Measurements from ENCODE around the gene FAM120A. TPM values are rescaled to one million over a fixed set of nuclear protein-coding genes. Genes with fewer than 3 reads are reported as not detected.

Gene FAM120A
- total and polyA plus RNA-seq, 2 of the 13 experiments (the other 11 are each of a cell fraction or from before 2014, with no cell fraction given), result 41.3 to 44.4 TPM

DNA sequence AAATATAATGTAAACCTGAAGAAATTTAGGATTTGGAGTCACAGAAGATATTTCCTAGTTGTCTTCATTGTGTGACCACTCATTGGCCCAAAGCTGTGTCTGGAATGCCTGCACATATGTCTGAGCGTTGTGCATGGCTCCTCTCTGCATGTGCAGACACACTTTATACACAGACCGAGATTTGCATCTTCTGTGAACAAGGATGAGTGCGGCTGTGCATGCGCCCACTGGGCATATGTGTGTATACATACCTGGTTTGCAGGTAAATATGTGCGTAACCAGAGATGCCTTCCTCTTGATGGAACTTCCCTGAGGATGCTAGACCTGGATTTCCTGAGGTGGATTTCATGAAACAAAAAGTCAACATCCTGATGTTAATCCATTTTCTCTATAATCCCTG lies 144.0 kb downstream of the FAM120A start:
- Histone ChIP-seq H4K20me1 (ENCODE audit: insufficient read depth, low read length) (no peaks in the 10 kb centered on the region; the same call in 1 of the 2 replicates), H3K27me3 (ENCODE audit: control insufficient read depth in 1 of 2, insufficient read depth in 2 of 2, low read length in 2 of 2) (no peaks in the 10 kb centered on the region), H3K27ac (ENCODE audit: extremely low read length, insufficient read depth, low read length) (no peak overlapping the region), H3K9me3 (ENCODE audit: low read length) (no peaks in the 10 kb centered on the region), H2AFZ (ENCODE audit: low read length) (no peak overlapping the region), H3K79me2 (ENCODE audit: insufficient read depth, low read length) (peaks cover 21% of the 10 kb centered on the region), H3K4me1 (ENCODE audit: insufficient read depth, low read length) (peaks cover 37% of the 10 kb centered on the region), H3K4me3 (replicated peaks in 1 of 3; ENCODE audit: insufficient read depth in 1 of 3, low read depth in 2 of 3, low read length in 3 of 3) (no peak overlapping the region), H3K9ac (ENCODE audit: insufficient read depth, low read depth, low read length) (no peak overlapping the region), H3K36me3 (replicated peaks in 1 of 2; ENCODE audit: control insufficient read depth in 1 of 2, insufficient read depth in 2 of 2, low read length in 2 of 2) (no peaks in the 10 kb centered on the region), H3K4me2 (ENCODE audit: low read depth, low read length) (no peak overlapping the region)
- ChIA-PET POLR2A (no interaction called here), CTCF (ENCODE audit: low intra/inter-chr PET ratio, low total read pairs) (no interaction called here)
- intact Hi-C loops (cut with micrococcal nuclease; ENCODE audit: unreplicated experiment) (no loop called here), in situ Hi-C loops (cut with HindIII; ENCODE audit: extremely low pct_ligation_motif_present, low pct_unique_long_range_greater_than_20kb) (no loop called here)
- no peak for DNase-seq (ENCODE audit: low spot score)
- no peak for FAIRE-seq
- TF ChIP-seq, protein P1, sequence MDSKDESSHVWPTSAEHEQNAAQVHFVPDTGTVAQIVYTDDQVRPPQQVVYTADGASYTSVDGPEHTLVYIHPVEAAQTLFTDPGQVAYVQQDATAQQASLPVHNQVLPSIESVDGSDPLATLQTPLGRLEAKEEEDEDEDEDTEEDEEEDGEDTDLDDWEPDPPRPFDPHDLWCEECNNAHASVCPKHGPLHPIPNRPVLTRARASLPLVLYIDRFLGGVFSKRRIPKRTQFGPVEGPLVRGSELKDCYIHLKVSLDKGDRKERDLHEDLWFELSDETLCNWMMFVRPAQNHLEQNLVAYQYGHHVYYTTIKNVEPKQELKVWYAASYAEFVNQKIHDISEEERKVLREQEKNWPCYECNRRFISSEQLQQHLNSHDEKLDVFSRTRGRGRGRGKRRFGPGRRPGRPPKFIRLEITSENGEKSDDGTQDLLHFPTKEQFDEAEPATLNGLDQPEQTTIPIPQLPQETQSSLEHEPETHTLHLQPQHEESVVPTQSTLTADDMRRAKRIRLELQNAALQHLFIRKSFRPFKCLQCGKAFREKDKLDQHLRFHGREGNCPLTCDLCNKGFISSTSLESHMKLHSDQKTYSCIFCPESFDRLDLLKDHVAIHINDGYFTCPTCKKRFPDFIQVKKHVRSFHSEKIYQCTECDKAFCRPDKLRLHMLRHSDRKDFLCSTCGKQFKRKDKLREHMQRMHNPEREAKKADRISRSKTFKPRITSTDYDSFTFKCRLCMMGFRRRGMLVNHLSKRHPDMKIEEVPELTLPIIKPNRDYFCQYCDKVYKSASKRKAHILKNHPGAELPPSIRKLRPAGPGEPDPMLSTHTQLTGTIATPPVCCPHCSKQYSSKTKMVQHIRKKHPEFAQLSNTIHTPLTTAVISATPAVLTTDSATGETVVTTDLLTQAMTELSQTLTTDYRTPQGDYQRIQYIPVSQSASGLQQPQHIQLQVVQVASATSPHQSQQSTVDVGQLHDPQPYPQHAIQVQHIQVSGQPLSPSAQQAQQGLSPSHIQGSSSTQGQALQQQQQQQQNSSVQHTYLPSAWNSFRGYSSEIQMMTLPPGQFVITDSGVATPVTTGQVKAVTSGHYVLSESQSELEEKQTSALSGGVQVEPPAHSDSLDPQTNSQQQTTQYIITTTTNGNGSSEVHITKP (CRISPR knock-in tag; IDR thresholded peaks at IDR 0.05; ENCODE audit: low read depth), result no peak
- TF ChIP-seq CAMTA2 (CRISPR knock-in tag; IDR thresholded peaks at IDR 0.05; ENCODE audit: borderline replicate concordance), result no peak
- no peak for TF ChIP-seq KLF16 (CRISPR knock-in tag; IDR thresholded peaks at IDR 0.05)
- TF ChIP-seq MXD1 (CRISPR knock-in tag; IDR thresholded peaks at IDR 0.05), result no peak
- TF ChIP-seq ZNF30 (CRISPR knock-in tag; IDR thresholded peaks at IDR 0.05), result no peak
- no peak for TF ChIP-seq TSC22D2 (CRISPR knock-in tag; IDR thresholded peaks at IDR 0.05; ENCODE audit: borderline replicate concordance)
- TF ChIP-seq ZNF468 (CRISPR knock-in tag; IDR thresholded peaks at IDR 0.05), result no peak
- TF ChIP-seq TBL1XR1 (IDR thresholded peaks at IDR 0.05; ENCODE audit: borderline replicate concordance, low read length, partially characterized antibody), result no peak
- TF ChIP-seq, protein P2, sequence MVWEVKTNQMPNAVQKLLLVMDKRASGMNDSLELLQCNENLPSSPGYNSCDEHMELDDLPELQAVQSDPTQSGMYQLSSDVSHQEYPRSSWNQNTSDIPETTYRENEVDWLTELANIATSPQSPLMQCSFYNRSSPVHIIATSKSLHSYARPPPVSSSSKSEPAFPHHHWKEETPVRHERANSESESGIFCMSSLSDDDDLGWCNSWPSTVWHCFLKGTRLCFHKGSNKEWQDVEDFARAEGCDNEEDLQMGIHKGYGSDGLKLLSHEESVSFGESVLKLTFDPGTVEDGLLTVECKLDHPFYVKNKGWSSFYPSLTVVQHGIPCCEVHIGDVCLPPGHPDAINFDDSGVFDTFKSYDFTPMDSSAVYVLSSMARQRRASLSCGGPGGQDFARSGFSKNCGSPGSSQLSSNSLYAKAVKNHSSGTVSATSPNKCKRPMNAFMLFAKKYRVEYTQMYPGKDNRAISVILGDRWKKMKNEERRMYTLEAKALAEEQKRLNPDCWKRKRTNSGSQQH (CRISPR knock-in tag; IDR thresholded peaks at IDR 0.05; ENCODE audit: low read depth), result no peak
- TF ChIP-seq SRY (CRISPR knock-in tag; IDR thresholded peaks at IDR 0.05), result no peak
- TF ChIP-seq ZNF766 (CRISPR knock-in tag; IDR thresholded peaks at IDR 0.05; ENCODE audit: borderline replicate concordance), result no peak
- TF ChIP-seq CBFB (CRISPR knock-in tag; IDR thresholded peaks at IDR 0.05), result no peak
- TF ChIP-seq, protein P3, sequence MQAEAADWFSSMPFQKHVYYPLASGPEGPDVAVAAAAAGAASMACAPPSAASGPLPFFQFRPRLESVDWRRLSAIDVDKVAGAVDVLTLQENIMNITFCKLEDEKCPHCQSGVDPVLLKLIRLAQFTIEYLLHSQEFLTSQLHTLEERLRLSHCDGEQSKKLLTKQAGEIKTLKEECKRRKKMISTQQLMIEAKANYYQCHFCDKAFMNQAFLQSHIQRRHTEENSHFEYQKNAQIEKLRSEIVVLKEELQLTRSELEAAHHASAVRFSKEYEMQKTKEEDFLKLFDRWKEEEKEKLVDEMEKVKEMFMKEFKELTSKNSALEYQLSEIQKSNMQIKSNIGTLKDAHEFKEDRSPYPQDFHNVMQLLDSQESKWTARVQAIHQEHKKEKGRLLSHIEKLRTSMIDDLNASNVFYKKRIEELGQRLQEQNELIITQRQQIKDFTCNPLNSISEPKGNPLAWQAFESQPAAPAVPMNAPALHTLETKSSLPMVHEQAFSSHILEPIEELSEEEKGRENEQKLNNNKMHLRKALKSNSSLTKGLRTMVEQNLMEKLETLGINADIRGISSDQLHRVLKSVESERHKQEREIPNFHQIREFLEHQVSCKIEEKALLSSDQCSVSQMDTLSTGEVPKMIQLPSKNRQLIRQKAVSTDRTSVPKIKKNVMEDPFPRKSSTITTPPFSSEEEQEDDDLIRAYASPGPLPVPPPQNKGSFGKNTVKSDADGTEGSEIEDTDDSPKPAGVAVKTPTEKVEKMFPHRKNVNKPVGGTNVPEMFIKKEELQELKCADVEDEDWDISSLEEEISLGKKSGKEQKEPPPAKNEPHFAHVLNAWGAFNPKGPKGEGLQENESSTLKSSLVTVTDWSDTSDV (CRISPR knock-in tag; IDR thresholded peaks at IDR 0.05), result no peak
- TF ChIP-seq HES4 (CRISPR knock-in tag; IDR thresholded peaks at IDR 0.05; ENCODE audit: borderline replicate concordance), result no peak
- WGBS (ENCODE audit: low lambda C conversion rate), result 97% methylated on average over 4 of the region's 5 CpGs
- no peak for ATAC-seq
- BruUV-seq (replicated peaks), result no TSS peak

All from HepG2 (cell line).